Parathyroid adenoma (tissue), 2 donors: ENCODE data around the gene DCK.
"Not testable (repeated sequence)": the region's sequence is repeated elsewhere in the genome, so short reads cannot be mapped to it uniquely, and the experiment has no call there.

Experiments used
- H2AFZ ChIP-seq: fragments of 300-600 bp; sonication (generic); one replicate; pipeline ENCODE4 v1.7.0; 2017; ENCODE audit warnings: antibody characterized with exemption, mild to moderate bottlenecking
- H3K27ac ChIP-seq: fragments of 300-600 bp; sonication (generic); one replicate; pipeline ENCODE4 v1.7.0; 2017
- H3K27me3 ChIP-seq: fragments of 300-600 bp; sonication (generic); one replicate; pipeline ENCODE4 v1.7.0; 2017; ENCODE audit warnings: low read length; ENCODE audit not compliant: control insufficient read depth, insufficient read depth
- H3K36me3 ChIP-seq: fragments of 300-600 bp; sonication (generic); one replicate; pipeline ENCODE4 v1.7.0; 2017; ENCODE audit warnings: low read length; ENCODE audit not compliant: control insufficient read depth, insufficient read depth
- H3K4me1 ChIP-seq: fragments of 300-600 bp; sonication (generic); one replicate; pipeline ENCODE4 v1.7.0; 2017; ENCODE audit warnings: control low read depth
- H3K4me2 ChIP-seq: fragments of 300-600 bp; sonication (generic); one replicate; pipeline ENCODE4 v1.7.0; 2017; ENCODE audit warnings: low read length
- H3K4me3 ChIP-seq: fragments of 300-600 bp; sonication (generic); one replicate; pipeline ENCODE4 v1.7.0; 2017; ENCODE audit warnings: low read depth, low read length
- H3K79me2 ChIP-seq: fragments of 300-600 bp; sonication (generic); one replicate; pipeline ENCODE4 v1.7.0; 2017; ENCODE audit warnings: control low read depth
- H3K9ac ChIP-seq: fragments of 300-600 bp; sonication (generic); one replicate; pipeline ENCODE4 v1.7.0; 2017; ENCODE audit warnings: mild to moderate bottlenecking
- H3K9me3 ChIP-seq: fragments of 300-600 bp; sonication (generic); one replicate; pipeline ENCODE4 v1.7.0; 2017; ENCODE audit warnings: low read length; ENCODE audit not compliant: control insufficient read depth
- CTCF ChIP-seq: fragments of 300-600 bp; sonication (generic); IDR thresholded peaks from one replicate; pipeline ENCODE4 v1.7.0; 2017; ENCODE audit warnings: antibody characterized with exemption, mild to moderate bottlenecking
- donor health status: primary hyperparathyroidism.

DCK gene

GRCh38 chr4:71027611-71028010 is 34.2 kb downstream of the DCK start:
- H3K9ac ChIP-seq, result no peak overlapping the region
- no peaks in the 10 kb centered on the region for H3K27me3 ChIP-seq
- no peaks in the 10 kb centered on the region for H3K9me3 ChIP-seq
- no peak overlapping the region for H2AFZ ChIP-seq
- no peak for TF ChIP-seq CTCF
- no peak overlapping the region for H3K4me2 ChIP-seq
- H3K27ac ChIP-seq, result no peak overlapping the region
- H3K4me3 ChIP-seq, result no peak overlapping the region
- H3K4me1 ChIP-seq, result no peaks in the 10 kb centered on the region
- H3K36me3 ChIP-seq, result no peaks in the 10 kb centered on the region
- H3K79me2 ChIP-seq, result no peaks in the 10 kb centered on the region

GRCh38 chr4:71029504-71029903 is 36.1 kb downstream of the DCK start:
- no peak overlapping the region for H3K9ac ChIP-seq
- H3K9me3 ChIP-seq, result no peaks in the 10 kb centered on the region
- no peaks in the 10 kb centered on the region for H3K36me3 ChIP-seq

GRCh38 chr4:71032106-71032505 is 38.7 kb downstream of the DCK start:
- not testable (repeated sequence) for H3K27ac ChIP-seq, H3K9ac ChIP-seq, H3K4me1 ChIP-seq, H3K36me3 ChIP-seq, H3K9me3 ChIP-seq, H2AFZ ChIP-seq, H3K4me2 ChIP-seq, H3K27me3 ChIP-seq, H3K79me2 ChIP-seq, H3K4me3 ChIP-seq

More at GRCh38 chr4:71029504-71029903, 36.1 kb downstream of the DCK start:
- TF ChIP-seq CTCF, result no peak
- Histone ChIP-seq H3K79me2 (no peaks in the 10 kb centered on the region), H3K4me3 (no peak overlapping the region), H2AFZ (no peak overlapping the region), H3K27me3 (no peaks in the 10 kb centered on the region), H3K4me2 (no peak overlapping the region), H3K27ac (no peak overlapping the region), H3K4me1 (no peaks in the 10 kb centered on the region)

- no peak for TF ChIP-seq CTCF
- Histone ChIP-seq H3K4me3 (no peak overlapping the region), H3K27ac (no peak overlapping the region), H3K79me2 (no peaks in the 10 kb centered on the region), H3K4me1 (no peaks in the 10 kb centered on the region), H3K4me2 (no peak overlapping the region), H3K36me3 (no peaks in the 10 kb centered on the region), H3K9me3 (no peaks in the 10 kb centered on the region), H3K9ac (no peak overlapping the region), H3K27me3 (no peaks in the 10 kb centered on the region), H2AFZ (no peak overlapping the region)
These were observed 51.8 kb downstream of the DCK start for GRCh38 chr4:71045256-71045655.

- Histone ChIP-seq H3K27ac (no peak overlapping the region), H3K9ac (no peak overlapping the region), H2AFZ (no peak overlapping the region), H3K27me3 (no peaks in the 10 kb centered on the region), H3K4me3 (no peak overlapping the region), H3K4me2 (no peak overlapping the region), H3K36me3 (no peaks in the 10 kb centered on the region), H3K9me3 (no peaks in the 10 kb centered on the region), H3K79me2 (no peaks in the 10 kb centered on the region), H3K4me1 (no peaks in the 10 kb centered on the region)
- TF ChIP-seq CTCF, result no peak
These were observed 55.9 kb downstream of the DCK start for GRCh38 chr4:71049395-71049794.
